ENCODE data around the gene MFNG.

MFNG gene

DNA sequence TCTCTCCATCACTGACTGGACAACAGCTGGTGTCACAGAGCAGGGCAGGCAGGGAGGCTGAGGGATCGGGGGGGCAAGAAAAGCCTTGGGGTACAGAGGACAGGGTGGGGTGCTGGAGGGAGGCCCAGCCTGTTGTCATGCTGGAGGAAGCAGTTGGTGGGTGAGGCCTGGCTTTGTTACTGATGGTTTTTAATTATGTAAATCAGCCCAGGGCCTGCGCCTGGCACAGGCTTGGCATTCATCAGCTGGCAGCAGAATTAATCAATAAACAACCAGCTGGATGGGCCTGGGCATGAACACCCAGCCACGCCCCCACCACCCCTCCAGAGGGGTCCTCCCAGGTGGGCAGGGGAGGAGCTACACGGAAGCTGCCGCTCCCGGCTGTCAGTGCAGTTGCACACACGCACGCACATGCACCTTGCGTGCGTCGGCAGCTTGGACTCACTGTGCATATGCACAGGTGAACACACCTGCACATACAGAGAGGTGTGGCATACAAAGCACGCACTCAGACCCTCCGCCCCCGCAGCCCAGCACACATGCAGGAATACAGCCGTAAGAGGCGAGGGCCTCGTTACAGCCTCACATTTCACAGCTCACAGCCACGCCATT lies 37.6 kb downstream of the MFNG start:
- no peak for DNase-seq (ENCODE audit: low spot score)

- DNase-seq (ENCODE audit: low spot score): no peak
These were observed 40.7 kb downstream of the MFNG start for GRCh38 chr22:37445501-37445900.

DNA sequence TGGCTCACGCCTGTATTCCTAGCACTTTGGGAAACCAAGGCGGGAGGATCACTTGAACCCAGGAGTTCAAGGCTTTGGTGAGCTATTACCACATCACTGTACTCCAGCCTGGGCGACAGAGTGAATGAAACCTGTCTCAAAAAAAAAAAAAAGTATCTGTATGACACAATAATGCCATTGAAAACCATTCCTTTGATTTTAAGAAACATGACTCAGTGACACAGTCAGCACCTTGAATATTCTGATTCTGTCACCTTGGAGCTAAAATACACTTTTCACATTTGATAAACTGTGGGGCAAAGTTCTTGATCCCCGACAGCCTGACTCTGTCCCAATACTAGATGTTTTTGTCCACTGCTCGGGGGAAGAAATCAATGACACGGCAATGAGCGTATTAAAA lies 42.2 kb downstream of the MFNG start:
- no peak for DNase-seq (ENCODE audit: low spot score)

- DNase-seq (ENCODE audit: low spot score): no peak
These were observed 43.1 kb downstream of the MFNG start for GRCh38 chr22:37443086-37443485.

- no peak for DNase-seq (ENCODE audit: low spot score)
These were observed 43.6 kb downstream of the MFNG start for GRCh38 chr22:37442537-37442936.

DNA sequence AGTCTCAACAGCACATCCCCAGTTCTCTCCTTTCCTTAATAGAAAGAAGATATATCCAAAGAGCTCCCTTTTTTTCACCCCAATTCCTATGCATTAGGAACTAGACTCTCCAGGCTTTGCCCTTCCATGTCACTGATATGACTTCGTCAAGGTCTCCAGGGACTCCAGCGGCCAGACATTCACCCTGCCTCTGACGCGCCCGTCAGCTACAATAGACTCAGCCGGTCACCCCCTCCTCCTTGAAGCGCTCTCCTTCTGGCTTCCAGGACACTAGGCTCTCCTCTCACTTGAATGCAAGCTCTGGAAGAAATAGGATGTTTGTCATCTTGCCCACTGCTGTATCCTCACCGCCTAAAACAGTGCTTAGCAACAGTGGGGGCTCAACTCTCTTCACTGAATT lies 44.0 kb downstream of the MFNG start:
- no peak for DNase-seq (ENCODE audit: low spot score)

DNA sequence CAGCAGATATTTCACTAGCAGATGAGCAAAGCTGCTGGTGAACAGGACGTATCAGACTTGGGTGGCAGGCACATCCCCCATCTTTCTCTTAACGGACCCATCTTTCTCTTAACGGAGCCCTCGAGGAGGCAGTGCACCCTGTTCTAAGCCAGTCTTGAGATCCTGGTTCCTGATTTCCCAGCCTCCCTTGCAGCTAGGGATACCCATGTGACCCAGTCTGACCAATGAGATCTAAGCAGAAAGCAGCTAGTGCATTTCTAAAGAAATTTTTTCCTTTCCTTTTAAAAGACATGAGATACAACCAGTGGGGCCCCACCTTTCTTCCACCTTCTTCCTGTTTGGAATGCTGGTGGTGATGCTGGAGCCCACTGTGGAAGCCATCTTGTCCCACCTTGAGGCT lies 45.3 kb downstream of the MFNG start:
- DNase-seq (ENCODE audit: low spot score): no peak

DNA sequence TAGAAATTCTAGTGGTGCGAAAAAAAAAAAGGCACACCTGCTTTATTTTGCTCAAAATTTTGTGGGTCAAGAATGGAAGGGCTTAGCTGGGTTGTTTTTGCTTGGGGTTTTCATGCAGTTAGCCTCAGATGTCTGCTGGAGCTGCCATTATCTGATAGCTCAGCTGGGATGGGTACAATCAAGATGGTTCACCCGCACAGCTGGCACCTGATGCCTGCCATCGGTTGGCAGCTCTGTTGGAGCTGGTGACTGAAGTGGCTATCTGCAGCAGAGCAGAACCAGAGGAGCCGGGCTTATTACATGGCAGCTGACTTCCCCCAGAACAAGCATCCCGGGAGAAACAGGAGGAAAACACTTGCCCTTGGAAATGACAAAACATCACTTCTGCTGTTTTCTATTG lies 46.8 kb downstream of the MFNG start:
- DNase-seq (ENCODE audit: low spot score): no peak

GRCh38 chr22:37435970-37436603 lies 50.1 kb downstream of the MFNG start:
- no peak for DNase-seq (ENCODE audit: low spot score)

GRCh38 chr22:37433786-37434185 lies 52.4 kb downstream of the MFNG start:
- DNase-seq (ENCODE audit: low spot score): no peak

DNA sequence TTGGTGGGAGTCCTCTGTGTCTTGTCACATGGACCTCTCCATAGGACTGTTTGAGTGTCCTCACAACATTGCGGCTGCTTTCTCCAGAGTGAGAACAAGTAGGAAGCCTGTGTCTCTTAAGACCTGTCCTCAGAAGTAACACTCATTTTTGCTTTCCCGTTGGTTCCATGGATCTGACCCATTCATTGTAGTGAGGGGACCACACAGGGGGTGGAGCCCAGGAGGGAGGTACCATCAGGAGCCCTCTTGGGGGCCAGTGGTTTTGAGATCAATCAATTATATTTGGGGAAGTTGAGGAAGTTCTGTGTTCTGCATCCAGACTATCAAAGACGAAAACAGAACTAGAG lies 53.5 kb downstream of the MFNG start:
- no peak for DNase-seq (ENCODE audit: low spot score)

- DNase-seq (ENCODE audit: low spot score): no peak
These were observed 54.1 kb downstream of the MFNG start for GRCh38 chr22:37431801-37432707.

- no peak for DNase-seq (ENCODE audit: low spot score)
These were observed 54.8 kb downstream of the MFNG start for GRCh38 chr22:37431366-37431765.

DNA sequence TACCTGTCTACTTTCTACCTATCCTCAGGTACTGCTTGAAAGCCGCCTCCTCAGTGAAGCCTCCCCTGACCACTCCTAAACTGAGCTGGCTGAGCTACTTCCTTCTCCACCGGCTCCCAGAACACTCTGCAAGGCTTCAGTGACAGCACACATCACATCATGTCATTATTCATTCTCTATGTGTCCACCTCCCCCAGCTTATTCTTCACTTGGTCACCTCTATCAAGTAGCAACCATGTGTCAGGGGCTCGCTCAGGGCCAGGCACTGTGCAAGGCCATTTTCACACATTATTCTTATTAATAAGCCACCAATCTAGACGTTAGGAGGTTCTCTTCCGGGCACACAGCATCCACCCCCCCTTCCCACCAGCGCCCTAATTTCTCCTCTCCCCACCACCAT lies 55.2 kb downstream of the MFNG start:
- no peak for DNase-seq (ENCODE audit: low spot score)

DNA sequence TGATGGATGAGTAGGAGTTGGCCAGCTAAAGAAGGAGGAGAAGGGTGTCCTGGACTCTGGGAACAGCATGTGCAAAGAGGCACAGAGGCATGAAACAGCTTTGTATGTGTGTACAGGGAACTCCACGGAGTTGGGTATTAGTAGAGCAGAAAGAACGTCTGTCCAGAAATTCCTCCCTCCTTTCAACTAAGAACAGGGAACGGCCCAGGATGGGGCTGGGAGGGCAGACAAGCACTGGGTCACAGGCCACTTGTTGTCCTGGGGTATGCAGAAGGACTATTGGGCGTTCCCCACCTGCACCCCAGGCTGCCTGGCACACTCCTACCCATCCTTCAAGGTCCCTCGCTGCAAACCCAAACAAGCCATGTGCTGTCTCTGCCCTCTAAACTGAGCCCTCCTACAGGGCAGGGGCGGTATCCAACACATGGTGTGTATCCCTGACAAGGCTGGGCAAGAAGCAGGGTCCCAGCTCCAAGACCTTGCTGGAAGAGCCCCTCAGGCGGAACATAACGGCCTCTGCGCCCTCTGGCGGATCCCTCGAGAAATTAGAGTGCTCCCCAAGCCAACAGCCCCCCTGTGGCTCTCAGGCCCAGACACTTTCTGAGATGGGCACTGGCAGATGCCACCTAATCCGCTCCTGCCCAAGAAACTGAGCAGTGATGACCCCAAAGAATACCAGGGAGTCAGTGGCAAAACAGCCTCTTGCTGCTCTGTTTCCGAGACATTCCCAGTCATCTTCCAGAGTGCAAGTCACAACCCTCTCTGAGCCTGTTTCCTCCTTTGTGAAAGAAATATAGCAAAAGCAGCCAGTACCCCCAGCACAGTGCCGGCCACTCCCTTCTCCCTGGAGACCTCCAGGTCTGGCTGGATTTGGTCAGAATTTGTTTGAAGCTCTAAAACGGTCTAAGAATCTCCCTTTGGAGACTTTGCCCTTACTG lies 57.3 kb downstream of the MFNG start:
- peak; percentile 9 for DNase-seq (ENCODE audit: low spot score)

DNA sequence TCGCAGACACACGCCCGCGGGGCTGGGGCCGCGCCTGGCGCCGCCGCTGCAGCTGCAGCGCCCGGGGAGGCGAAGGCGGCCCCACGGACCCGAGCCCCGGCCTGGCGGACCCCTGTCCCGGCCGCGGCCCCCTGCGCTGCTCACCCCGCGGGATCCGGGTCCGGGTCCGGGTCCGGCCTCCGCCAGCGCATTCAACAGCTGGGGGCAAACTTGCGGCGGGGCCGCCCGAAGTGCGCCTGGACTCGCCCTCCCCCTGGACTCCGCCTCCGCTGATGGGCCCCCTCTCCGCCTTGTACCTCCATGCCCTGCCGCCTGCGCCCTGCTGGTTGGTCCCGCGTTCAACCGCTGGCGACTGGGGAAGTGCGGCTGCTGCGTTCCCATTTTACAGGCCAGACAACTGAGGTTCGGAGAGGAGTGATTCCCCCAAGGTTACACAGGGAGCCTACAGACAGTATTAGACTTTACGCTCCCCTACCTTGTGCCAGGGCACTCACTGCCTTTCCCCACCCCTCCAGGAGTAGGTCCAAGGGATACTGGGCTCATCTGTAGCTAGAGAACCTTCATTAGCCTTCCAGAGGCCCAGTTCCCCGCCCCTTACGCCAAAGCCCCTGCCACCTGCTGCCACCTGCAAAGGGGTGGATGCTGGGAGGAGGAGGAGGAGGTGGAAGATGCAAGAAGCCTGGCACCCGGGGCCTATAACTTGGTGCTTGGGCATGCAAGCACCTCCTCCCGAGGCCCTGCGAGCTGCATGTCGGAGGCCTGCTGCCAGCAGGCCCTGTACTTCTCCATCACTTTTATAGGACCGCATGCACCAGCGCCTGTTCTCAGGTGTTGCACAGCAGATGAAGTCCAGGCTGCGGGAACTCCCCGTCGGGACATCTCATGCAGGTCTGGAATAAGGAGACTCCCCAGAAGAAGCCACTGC lies 58.2 kb downstream of the MFNG start:
- no peak for DNase-seq (ENCODE audit: low spot score)

DNA sequence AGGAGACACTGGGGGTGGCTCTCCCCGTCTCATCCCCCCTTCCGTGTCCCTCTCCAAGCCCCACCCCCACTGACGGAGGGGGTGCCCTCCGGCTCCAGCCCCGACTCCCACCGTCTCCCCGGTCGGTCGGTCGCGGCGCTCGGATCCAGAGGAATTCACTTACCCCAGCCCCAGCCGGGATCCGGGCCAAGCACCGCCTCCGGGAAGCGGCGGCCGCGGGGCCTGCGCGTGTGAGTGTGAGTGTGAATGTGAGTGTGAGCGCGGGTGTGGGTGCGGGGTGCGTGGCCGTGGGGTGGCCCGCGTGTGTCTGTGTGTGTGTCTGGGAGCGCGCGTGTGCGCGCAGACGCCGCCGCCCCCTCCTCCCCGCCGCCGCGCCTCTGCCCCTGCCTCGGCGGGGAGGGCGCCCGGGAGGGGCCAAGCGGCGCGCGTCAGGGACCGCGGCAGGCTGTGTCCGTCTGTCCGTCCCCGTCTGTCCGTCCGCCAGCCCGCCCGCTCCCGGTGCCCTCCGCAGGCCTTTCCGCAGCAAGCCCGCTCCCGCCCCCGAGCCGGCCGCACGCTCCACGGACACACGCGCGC lies 59.0 kb downstream of the MFNG start, which contains the start of gene ELFN2:
Gene ELFN2, minus strand, starts transcription at position 345 of the 576 bp plus-strand sequence. CDS start 51,945 bp downstream, outside the sequence.
- DNase-seq (ENCODE audit: low spot score): no peak

DNA sequence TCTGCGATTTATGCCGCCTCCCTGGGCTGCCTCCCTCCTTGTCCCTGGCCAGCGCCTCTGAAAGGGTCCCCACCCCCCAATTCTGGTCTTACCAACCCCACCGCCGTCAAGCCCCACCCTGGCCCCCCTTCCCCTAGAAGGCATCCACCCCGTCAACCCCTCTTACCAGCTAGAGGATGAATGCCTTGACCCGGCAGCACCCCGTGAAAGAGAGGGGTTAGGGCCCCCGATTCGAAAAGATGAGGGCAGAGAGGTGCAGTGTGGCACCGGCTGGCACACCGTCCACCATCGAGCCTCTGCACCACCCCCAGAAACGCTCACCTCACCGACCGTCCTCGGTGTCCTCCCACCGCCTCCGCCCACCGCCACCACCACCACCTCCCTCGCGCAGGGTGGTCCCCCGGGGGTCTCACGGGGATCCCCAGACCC lies 59.5 kb downstream of the MFNG start:
- DNase-seq (ENCODE audit: low spot score): no peak

DNA sequence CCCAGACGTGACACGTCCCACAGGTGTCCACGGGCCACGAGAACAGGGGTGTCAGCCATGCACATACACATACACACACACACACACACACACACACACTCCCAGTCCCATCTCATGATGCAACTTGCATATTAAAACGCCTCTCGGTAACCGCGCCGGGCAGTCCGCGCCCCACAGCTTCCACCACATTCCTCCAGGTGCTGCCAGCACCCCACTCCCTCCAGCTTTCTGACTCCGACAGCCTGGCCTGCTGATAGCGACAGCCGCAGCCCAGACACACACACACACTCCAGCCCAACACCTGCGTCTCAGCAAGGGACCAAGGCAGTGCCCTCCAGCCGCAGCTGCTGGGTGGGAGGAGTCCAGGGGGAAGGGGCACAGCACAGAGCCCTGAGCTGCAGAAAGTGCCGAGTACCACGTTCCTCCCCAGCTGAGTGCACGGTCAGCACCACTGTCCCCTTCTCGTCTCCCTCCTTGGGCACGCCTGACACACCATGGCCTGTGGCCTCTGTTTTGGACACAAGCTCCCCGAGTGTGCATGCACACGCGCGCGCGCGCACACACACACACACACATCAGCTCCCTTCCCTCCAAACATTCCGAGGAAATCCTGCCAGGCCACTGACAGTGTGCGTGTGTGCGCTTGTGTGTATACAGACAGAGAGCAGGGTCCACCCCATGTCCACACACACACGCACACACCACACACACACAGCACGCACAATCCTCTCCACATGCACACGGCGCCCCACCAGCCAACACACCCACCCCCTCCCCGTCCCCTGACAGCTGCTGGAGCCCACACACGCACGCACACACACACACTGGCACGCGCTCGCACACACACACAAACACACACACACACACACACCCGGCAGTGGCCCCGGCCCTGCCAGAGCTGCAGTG lies 60.1 kb downstream of the MFNG start:
- no peak for DNase-seq (ENCODE audit: low spot score)
